ENCODE results near the gene DDX54. TPM values are rescaled to one million over a fixed set of nuclear protein-coding genes. Genes with fewer than 3 reads are reported as not detected.

DDX54 gene
- total and polyA plus RNA-seq, 12 donors = 27.9 to 109 (median 70.0) TPM

GRCh38 chr12:113230315-113231234 is 45.3 kb upstream of the DDX54 start:
- WGBS, 4 donors = 54 to 56% (median 55%) methylated on average over 6 to 15 of the region's 15 CpGs
- TF ChIP-seq CTCF (IDR thresholded peaks at IDR 0.05) (no peak), POLR2A (IDR thresholded peaks at IDR 0.05) (no peak)
- peaks cover 75 to 85% of the 10 kb centered on the region in 2 donors for H3K4me1 ChIP-seq (replicated peaks in 1 of 2)
- H3K4me3 ChIP-seq = no peak overlapping the region
- H3K36me3 ChIP-seq (replicated peaks in 1 of 2) = peaks cover 0 to 73% of the 10 kb centered on the region in 2 donors
- peak overlapping the region; percentile 56 to 86 (median 84) for H3K27ac ChIP-seq
- intact Hi-C loops (cut with DNase I) = no loop called here
- H3K27me3 ChIP-seq = no peaks in the 10 kb centered on the region
- DNase-seq = peak; percentile 55 to 86 (median 83)
- no peaks in the 10 kb centered on the region for H3K9me3 ChIP-seq (replicated peaks in 1 of 3)

- Histone ChIP-seq H3K4me1 (replicated peaks in 1 of 2) (peaks cover 79 to 93% of the 10 kb centered on the region in 2 donors), H3K4me3 (no peak overlapping the region), H3K36me3 (replicated peaks in 1 of 2) (peaks cover 0 to 59% of the 10 kb centered on the region in 2 donors), H3K9me3 (replicated peaks in 1 of 3) (no peaks in the 10 kb centered on the region), H3K27me3 (no peaks in the 10 kb centered on the region), H3K27ac (peak overlapping the region; percentile 55 to 86 (median 84))
- TF ChIP-seq POLR2A (IDR thresholded peaks at IDR 0.05) (no peak), CTCF (IDR thresholded peaks at IDR 0.05) (no peak)
- peak in 1 of 7 donors; percentile 52 for DNase-seq
- WGBS, 4 donors = 59 to 64% (median 62%) methylated on average over 5 of the region's 5 CpGs
- intact Hi-C loops (cut with DNase I) = no loop called here
Observed at GRCh38 chr12:113228394-113229028, 43.2 kb upstream of the DDX54 start.

- intact Hi-C loops (cut with DNase I) = no loop called here
- peaks cover 77 to 93% of the 10 kb centered on the region in 2 donors for H3K4me1 ChIP-seq (replicated peaks in 1 of 2)
- TF ChIP-seq POLR2A (IDR thresholded peaks at IDR 0.05) (no peak), CTCF (IDR thresholded peaks at IDR 0.05) (no peak)
- no peak for DNase-seq
- H3K9me3 ChIP-seq (replicated peaks in 1 of 3) = no peaks in the 10 kb centered on the region
- no peak overlapping the region for H3K4me3 ChIP-seq
- 58 to 78% (median 64%) methylated on average over 4 to 5 of the region's 5 CpGs for WGBS, 4 donors
- H3K36me3 ChIP-seq (replicated peaks in 1 of 2) = peaks cover 0 to 52% of the 10 kb centered on the region in 2 donors
- peak overlapping the region; percentile 55 to 86 (median 84) for H3K27ac ChIP-seq
- H3K27me3 ChIP-seq = no peaks in the 10 kb centered on the region
Observed at GRCh38 chr12:113227686-113228391, 42.6 kb upstream of the DDX54 start.

All from adrenal gland (tissue), 12 donors.